GM12875 (cell line): ENCODE results near the gene LGALSL.

Source experiments
- H3K4me3 ChIP-seq: one replicate; pipeline ENCODE4 v1.5.1; 2011; ENCODE audit warnings: low read depth, low read length, control low read depth
- TF ChIP-seq, protein P1 (sequence below): IDR thresholded peaks from 2 replicates; pipeline ENCODE4 v1.5.1; 2011; ENCODE audit warnings: low read depth, mild to moderate bottlenecking, control low read depth, inconsistent platforms, low read length, moderate library complexity, borderline replicate concordance; ENCODE audit not compliant: insufficient read depth

Gene LGALSL

DNA sequence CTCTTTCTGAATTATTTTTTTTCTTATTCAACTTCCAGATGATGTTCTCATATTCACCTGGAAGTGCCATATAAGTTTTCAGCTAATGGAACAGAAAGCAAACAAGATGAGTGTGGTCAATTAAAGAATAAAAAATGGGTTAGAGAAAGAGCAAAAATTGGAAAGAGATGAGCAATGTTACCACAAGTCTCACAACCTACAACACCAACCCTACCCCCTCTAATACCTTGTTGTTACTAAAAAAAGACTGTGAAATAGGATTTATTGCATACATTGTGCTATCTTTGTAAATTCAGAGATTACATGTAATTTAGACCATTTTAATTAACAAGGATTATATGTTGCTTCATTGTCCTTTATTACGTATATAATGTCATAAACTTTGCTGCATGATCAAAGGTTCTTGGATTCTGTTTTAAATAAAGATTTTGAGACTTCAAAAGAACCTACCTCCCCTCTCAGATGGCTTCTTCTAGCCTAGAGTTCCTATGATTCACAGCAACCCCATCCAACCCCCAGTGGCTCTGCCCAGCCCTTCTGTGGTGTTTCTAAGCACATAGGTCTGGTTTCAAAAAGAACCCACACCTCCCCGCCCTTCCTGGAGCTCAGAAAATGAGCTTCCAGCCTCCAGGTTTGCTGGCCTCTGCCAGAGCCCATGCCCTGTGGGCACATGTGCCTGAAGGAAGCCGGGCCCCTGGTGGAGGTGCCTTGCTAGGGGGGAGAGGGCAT lies 24.7 kb downstream of the LGALSL start:
- TF ChIP-seq, protein P1, sequence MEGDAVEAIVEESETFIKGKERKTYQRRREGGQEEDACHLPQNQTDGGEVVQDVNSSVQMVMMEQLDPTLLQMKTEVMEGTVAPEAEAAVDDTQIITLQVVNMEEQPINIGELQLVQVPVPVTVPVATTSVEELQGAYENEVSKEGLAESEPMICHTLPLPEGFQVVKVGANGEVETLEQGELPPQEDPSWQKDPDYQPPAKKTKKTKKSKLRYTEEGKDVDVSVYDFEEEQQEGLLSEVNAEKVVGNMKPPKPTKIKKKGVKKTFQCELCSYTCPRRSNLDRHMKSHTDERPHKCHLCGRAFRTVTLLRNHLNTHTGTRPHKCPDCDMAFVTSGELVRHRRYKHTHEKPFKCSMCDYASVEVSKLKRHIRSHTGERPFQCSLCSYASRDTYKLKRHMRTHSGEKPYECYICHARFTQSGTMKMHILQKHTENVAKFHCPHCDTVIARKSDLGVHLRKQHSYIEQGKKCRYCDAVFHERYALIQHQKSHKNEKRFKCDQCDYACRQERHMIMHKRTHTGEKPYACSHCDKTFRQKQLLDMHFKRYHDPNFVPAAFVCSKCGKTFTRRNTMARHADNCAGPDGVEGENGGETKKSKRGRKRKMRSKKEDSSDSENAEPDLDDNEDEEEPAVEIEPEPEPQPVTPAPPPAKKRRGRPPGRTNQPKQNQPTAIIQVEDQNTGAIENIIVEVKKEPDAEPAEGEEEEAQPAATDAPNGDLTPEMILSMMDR = no peak
- H3K4me3 ChIP-seq = no peak overlapping the region

DNA sequence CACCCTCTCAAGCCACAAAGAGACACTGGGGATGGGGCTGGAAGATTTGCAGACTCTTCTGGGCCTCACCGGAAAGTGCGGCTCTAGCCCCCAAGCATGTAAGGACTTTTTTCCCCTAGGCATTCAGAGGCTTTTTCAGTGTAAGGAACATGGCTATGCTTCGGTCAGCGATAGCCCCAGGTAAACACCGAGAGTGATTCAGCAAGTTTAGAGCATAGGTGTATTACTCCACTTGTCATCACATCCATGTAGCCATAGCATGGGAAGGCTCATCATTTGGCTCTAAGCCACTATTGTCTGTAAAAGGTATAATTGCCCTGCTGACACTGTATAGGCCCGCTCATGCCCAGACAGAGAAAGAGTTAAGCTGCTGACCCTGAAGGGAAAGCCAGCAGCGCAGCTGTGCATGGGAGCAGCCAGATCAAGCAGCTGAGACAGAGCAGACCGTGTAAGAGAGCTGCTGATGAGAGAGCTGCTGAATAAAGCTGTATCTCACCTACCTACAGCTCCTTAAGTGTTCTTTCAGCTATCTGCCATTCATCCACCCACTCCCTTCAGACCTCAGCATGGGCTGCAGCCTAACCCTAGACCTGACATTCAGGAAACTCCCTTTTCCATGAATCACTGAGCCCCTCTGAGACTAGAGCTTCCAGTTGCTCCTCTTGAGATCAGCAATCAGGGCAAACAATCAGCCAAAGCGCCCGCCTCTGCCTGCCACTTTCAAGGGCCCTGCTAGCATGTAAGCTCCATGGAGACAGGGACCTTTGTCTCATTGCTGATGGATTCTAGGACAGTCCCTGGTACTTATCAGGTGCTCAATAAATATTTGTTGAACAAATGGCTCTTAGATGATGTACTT lies 25.5 kb downstream of the LGALSL start:
- H3K4me3 ChIP-seq = no peak overlapping the region
- TF ChIP-seq, protein P1 = no peak

DNA sequence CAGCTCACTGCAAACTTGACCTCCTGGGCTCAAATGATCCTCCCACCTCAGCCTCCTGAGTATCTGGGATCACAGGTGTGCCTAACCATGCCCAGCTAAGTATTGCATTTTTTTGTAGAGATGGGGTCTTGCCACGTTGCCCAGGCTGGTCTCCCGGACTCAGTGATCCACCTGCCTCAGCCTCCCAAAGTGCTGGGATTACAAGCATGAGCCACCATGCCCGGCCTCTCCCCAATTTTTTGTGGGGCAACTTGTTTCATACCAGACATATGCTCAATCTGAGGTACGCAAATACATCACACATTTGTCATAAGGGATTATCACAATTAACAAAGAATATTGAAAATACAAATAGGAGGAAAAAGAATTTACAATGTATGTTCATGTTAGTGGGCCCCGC lies 27.7 kb downstream of the LGALSL start:
- TF ChIP-seq, protein P1 = no peak
- H3K4me3 ChIP-seq = no peak overlapping the region

DNA sequence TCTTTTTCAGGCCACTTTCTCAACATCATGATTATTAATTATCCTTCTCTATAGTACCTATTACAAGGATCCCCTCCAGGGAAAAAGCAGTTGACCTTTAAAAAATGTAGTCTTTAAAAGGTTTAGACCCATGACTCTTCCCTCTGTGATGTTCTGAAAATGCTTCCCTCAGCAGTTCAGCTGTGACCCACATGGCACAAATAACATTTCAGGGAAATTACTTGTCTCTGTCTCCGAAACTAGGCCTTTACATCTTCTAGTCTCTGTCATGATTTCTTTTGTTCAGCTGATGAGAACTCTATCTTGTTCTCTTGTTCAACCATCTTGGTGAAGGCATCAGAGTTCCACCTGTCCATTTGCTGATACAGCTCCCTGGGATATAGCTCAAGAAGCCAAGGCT lies 28.3 kb downstream of the LGALSL start:
- H3K4me3 ChIP-seq = no peak overlapping the region

GRCh38 chr2:64482765-64483504 lies 29.0 kb downstream of the LGALSL start:
- H3K4me3 ChIP-seq = no peak overlapping the region
- TF ChIP-seq, protein P1 = no peak

More for the DNA sequence above, 28.3 kb downstream of the LGALSL start:
- TF ChIP-seq, protein P1 = no peak

- TF ChIP-seq, protein P1 = no peak
- no peak overlapping the region for H3K4me3 ChIP-seq
Measured at GRCh38 chr2:64485331-64485730, 31.4 kb downstream of the LGALSL start.

DNA sequence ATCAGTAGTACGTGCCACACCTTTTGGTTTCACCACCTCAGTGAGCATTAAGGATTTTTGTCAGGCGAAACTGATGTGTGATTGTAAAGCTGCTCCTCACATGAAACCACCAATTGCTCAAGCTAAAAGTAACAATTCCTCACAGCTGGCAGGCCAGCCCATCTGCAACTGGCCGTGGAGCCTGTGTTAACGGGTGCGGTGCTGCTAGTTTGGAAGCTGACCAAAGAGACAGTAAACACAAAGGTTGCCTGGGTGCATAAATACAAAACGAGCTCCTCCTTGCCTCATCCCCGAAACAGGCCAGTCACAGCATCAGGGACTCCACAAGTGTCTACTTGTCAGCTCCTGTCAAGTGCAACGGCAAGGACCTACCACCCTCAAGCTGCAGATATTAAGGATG lies 32.0 kb downstream of the LGALSL start:
- TF ChIP-seq, protein P1 = no peak
- H3K4me3 ChIP-seq = no peak overlapping the region
